ENCODE data around the gene NSD1.

DNA sequence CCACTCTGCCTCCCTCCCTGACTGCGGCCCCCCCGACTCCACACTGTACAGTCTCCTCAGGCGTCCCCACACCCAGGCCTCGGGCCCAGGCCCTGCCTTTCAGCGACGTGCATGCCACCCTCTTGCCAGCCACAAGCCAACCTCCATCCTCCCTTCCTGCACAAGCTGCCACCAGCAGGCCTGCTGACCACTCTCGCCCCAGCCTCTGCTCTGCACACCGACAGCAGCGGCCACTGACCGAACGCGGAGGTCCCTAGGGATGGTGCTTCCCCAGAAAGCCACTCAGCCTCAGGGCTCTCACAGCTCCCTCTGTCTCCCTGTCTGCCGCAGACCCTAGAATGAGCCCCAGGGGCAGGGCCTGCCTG lies 199.3 kb downstream of the NSD1 start:
- TF ChIP-seq, protein P1, sequence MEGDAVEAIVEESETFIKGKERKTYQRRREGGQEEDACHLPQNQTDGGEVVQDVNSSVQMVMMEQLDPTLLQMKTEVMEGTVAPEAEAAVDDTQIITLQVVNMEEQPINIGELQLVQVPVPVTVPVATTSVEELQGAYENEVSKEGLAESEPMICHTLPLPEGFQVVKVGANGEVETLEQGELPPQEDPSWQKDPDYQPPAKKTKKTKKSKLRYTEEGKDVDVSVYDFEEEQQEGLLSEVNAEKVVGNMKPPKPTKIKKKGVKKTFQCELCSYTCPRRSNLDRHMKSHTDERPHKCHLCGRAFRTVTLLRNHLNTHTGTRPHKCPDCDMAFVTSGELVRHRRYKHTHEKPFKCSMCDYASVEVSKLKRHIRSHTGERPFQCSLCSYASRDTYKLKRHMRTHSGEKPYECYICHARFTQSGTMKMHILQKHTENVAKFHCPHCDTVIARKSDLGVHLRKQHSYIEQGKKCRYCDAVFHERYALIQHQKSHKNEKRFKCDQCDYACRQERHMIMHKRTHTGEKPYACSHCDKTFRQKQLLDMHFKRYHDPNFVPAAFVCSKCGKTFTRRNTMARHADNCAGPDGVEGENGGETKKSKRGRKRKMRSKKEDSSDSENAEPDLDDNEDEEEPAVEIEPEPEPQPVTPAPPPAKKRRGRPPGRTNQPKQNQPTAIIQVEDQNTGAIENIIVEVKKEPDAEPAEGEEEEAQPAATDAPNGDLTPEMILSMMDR (IDR thresholded peaks at IDR 0.05), result no peak
- TF ChIP-seq POLR2A (IDR thresholded peaks at IDR 0.05), result no peak
